ENCODE measurements around the gene NMUR1.

DNA sequence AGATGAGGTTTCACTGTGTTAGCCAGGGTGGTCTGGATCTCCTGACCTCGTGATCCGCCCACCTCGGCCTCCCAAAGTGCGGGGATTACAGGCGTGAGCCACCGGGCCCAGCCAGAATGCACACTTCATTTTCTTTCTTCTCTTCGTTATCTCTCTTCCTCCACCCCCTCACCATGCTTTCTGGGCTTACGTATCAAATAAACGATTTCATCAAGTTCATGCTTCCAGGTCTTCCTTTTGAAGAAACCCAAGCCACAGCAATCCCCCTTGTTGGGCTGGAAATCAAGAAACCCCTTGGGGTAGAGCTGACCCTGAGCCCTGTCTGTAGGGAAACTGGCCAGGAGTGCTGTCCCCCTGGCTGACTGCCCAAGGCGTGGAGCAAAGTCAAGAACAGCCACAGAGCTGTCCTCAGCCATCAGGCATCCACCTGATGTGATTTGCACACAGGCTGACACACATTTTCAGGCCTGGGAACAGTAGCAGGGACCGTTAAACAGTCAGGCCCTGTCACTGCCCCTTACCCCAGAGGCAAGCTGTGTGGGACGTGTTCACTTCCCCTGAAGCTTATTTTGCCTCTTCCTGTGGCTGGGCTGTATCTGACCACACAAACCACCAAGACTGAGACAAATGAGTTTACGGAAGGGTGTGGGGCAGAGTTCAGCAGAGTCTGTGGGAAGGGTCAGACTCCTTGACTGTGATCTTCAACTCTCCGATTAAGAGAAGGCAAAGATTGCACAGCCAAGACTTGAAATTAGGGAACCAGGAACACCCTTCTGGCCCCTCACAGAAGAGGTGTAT lies 15.1 kb upstream of the NMUR1 start:
- TF ChIP-seq, protein P1, sequence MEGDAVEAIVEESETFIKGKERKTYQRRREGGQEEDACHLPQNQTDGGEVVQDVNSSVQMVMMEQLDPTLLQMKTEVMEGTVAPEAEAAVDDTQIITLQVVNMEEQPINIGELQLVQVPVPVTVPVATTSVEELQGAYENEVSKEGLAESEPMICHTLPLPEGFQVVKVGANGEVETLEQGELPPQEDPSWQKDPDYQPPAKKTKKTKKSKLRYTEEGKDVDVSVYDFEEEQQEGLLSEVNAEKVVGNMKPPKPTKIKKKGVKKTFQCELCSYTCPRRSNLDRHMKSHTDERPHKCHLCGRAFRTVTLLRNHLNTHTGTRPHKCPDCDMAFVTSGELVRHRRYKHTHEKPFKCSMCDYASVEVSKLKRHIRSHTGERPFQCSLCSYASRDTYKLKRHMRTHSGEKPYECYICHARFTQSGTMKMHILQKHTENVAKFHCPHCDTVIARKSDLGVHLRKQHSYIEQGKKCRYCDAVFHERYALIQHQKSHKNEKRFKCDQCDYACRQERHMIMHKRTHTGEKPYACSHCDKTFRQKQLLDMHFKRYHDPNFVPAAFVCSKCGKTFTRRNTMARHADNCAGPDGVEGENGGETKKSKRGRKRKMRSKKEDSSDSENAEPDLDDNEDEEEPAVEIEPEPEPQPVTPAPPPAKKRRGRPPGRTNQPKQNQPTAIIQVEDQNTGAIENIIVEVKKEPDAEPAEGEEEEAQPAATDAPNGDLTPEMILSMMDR (IDR thresholded peaks at IDR 0.05) = no peak
- TF ChIP-seq POLR2AphosphoS5 (IDR thresholded peaks at IDR 0.05) (no peak), POLR2A (IDR thresholded peaks at IDR 0.05) (no peak)

Measured in stomach (tissue), 4 donors.